NK-92 (cell line): ENCODE results near the gene ZC3HAV1.
A peak's percentile ranks its signal among the peaks of the same experiment; 100 is the strongest.
"Not testable (repeated sequence)": the region's sequence is repeated elsewhere in the genome, so short reads cannot be mapped to it uniquely, and the experiment has no call there.

ENCODE experiments used
- DNase-seq: peaks from one replicate; lab custom pipeline; 2025; ENCODE audit not compliant: unreplicated experiment; lab: John Stamatoyannopoulos, UW

The ZC3HAV1 gene

DNA sequence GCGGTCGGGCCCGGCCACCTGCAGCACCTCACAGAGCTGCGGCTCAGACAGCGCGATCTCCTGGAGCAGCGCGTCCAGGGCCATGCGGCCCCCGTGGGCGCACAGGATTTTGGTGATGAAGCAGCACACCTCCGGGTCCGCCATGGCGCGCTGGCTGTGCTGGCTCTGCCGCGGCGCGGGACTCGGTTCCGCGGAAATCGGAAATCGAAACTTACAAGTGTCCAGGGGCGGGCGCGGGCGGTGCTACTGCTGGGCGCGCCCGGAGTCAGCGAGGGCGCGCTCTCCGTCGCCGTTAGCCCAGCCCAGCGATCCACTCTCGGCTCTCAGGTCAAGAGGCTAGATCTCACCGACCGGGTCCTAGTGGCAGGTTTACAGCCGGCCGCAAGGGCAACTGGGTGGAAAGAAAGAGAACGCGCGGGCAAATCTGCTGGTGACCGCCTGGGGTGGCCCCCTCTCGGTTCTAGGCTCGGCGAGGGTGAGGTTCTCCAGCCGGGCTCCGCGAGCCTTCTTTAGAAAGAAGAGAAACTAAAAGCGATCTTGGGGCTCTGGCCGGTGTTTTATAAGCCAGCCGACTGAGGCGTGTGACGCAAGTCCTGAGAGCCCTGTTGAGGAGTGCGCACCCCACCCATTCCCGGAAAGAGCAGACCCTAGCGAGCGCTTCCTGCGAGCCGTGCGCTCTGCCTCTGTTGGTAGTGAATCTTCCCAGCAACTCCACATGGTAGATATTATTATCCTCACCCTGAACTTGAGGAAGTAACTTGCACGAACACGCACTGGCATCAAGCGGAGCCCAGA lies at the start of gene ZC3HAV1:
Gene ZC3HAV1, minus strand, starts transcription at position 533 of the 795 bp plus-strand sequence. Its CDS starts 389 bp downstream, at position 144.
- DNase-seq, result peak; percentile 58

DNA sequence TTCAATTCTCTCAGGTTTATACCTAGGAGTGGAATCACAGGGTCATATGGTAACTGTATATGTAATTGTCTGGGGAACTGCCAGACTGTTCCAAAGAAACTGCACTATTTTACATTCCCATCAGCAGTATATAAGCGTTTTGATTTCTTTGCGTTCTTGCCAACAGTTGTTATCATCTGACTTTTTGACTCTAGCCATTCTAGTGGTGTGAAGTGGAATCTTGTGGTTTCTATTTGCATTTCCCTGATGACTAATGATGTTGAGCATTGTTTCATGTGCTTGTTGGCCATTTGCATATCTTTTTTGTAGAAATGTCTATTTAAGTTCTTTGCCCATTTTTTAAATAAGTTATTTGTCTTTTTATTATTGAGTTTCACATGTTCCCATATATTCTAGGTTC lies 44.3 kb upstream of the ZC3HAV1 start:
- no peak for DNase-seq

DNA sequence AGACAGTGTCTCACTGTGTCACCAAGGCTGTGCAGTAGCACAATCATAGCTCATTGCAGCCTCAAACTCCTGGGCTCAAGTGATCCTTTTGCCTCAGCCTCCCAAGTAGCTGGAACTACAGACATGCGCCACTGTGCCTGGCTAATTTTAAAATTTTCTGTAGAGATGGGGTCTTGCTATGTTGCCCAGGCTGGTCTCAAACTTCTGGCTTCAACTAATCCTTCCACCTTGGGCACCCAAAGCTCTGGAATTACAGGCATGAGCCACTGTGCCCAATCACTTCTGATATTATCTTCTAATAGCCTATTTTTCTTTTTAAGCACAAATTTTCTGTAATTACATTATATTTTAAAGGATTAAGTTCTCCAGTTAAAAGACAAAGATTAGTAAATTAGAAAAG lies 42.6 kb upstream of the ZC3HAV1 start:
- no peak for DNase-seq

DNA sequence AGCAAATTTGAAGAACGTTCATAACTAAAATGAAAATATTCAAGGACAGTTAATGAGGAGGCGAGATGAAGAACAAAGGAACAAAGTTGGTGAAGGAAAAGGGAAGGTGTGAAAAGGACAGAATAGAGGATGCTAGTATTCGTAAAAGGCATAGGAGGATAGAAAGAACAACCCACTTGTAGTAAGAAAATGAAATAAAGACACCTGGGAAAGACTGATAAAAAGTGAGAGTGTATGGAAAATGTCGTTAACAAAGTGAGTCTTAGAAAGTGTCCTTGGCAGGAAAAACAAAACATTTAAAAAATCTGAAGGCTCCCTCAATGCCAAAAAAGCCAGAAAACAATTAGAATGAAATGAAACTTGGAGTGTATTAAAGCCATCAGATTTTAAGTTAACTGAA lies 29.6 kb upstream of the ZC3HAV1 start:
- no peak for DNase-seq

DNA sequence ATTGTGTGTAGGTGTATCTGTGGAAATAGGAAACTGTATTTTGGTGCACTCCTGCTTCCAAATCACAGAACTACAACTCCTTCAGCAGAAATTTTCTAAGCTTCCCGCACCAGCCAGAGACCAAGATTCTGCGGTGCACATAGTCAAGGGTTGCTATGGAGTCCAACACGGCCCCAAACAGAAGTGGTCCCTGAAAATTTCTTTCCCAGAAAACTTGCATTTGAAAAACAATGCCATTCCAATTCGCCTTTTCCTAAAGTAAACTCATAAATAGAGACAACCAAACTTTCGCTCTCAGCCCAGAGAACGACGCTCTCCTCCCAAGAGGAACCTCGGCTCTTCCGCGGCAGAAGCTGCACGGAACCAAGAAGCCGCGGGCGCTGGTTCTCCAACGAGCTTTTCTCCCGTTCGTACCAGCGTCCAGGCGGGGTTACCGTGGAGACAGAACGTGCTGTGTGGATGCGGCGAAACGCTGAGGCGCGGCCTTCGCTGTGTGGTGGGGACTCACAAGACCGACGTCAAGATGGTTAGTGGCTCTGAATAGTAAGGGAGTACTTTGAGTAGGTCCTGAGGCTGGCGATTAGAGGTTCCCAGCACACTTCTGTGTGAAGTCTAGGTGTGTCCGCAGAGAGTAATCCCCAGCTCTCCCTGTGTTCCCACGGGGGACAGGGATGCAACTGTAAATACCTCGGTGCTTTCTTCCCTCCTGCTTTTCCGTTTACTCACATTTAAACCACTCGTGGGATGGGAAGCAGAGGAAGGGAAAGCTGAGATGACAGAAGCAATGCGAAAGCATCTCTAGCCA lies 24.0 kb upstream of the ZC3HAV1 start:
- DNase-seq, result no peak

DNA sequence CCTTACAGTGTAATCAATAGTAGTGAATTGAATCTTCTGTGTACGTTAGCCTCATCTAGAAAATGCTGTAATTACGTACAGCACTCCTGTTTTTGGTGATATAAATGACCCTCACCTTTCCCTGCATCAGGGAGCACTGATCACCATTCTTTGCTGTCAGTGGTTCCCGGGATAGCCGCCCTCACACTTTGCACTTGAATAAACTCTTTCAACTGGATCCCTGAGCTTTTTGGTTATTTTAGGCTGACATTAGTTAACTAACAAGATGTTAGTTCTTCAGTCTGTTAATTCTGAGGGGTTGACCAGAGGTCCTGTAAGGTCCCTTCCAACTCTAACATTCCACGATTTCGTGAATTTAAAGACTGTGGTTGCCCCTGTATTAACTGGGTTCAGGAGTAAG lies 23.4 kb upstream of the ZC3HAV1 start:
- no peak for DNase-seq

DNA sequence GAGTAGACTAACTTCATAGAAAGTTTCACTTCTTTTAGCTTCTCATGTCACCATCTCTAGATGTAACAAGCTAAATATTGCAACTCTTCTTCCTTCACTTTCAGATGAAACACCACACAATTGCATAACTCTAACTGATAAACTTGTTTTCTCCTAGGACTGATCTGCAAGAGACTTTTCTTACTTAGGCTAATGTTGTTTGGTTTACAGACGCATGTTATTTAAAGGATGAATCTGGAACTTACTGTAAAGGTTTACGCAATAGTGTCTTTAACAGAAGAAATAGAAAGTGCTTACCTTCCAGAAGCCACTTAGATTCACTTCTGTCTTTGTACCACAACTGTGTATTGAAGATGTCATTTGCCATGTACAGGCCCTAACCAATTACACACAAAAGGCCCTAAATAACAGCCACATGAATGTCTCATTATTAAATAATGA lies 22.1 kb upstream of the ZC3HAV1 start:
- no peak for DNase-seq

DNA sequence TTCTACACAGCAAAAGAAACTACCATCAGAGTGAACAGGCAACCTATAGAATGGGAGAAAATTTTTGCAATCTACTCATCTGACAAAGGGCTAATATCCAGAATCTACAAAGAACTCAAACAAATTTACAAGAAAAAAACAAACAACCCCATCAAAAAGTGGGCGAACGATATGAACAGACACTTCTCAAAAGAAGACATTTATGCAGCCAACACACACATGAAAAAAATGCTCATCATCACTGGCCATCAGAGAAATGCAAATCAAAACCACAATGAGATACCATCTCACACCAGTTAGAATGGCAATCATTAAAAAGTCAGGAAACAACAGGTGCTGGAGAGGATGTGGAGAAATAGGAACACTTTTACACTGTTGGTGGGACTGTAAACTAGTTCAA lies 20.3 kb upstream of the ZC3HAV1 start:
- DNase-seq, result not testable (repeated sequence)

DNA sequence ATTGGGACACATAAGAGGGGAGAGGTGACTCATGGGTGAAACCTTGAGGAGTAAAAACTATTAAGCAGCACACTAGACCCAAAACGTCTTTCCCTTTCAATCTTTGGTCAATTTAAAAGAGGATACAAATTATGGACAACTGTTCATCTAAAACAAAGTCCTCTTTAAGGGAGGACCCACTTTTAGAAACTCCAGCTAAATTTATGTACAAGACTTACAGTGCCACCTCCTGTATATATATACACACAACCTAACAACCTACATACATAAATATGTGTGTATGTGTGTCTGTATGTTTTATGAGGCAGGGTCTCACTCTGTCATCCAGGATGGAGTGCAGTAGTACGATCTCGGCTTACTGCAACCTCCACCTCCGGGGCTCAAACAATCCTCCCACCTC lies 18.1 kb upstream of the ZC3HAV1 start:
- no peak for DNase-seq

DNA sequence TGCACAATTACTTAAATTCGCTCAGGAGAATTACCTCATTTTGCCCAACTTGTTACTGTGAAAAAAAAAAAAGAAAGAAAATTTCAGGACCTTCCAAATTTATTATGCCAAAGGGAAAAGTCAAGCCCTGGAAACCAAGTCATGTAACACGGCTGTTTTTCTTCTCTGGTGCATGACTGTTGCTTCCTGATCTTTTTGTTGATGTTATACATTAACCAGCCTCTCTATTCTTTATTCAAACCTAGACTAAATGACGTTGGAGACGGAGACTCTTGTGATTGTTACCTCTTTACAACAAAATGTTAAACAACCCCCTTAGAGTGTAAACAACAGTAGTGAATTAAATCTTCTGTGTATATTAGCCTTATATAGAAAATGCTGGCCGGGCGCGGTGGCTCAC lies 16.1 kb upstream of the ZC3HAV1 start:
- no peak for DNase-seq

DNA sequence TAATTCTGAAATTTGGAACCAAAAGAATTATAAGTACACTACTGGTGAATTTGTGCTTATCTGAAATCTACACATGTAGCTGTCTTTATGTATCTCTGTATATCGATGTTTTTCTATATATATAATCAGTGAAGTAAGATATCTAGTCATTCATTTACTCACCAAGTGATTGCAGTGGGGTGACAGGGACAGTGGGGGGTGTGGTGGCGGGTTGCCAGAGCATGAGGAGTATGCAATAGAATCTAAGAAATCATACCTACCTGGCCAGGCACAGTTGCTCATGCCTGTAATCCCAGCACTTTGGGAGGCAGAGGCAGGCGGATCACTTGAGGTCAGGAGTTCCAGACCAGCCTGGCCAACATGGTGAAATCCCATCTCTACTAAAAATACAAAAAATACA lies 15.5 kb upstream of the ZC3HAV1 start:
- not testable (repeated sequence) for DNase-seq

DNA sequence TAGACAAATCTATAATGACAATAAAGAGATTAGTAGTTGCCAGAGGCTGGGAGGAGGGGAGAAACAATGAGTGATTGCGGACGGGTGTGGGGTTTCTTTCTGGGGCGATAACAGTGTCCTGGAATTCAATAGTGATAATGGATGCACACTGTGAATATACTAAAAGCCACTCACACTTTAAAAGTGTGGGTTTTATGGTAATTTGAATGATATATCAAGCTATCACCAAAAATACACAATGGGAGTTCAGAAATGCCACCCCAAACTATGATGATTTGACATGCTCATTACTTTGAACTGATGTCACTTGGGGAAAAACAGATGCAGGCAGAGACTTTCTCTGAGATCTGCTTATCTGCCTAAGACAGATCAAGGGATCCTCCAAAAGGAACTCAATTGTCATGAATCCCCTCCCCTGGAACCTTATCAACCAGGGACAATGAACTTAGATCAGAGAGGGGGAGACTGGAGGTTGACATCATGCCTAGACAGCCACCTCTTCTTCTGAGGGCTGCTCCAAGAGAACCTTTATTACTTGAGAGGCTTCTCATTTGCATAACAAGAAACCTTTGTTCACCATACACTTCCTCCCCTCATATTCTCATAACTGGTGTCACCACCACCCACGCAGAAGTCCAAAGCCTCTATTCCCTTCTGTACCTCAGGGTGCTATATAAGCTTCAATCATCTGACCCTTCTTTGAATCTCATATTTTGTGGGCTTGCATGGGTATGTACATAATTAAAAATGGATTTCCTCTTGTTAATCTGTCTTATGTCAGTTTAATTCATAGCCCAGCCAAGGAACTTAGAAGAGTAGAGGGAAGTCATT lies 14.8 kb upstream of the ZC3HAV1 start:
- DNase-seq, result no peak

DNA sequence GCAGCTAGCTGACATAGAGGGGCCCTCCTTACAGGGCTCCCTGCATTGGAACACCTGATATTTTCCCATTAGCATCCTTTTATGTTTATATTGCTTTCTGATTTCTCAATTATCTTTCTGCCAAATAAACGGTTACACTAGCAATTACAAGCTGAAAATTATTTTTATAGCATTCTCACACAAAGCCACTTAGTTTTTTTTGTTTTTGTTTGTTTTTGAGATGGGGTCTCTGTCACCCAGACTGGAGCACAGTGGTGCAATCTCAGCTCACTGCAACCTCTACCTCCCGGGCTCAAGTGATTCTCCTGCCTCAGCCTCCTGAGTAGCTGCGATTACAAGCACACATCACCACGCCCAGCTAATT lies 9.9 kb upstream of the ZC3HAV1 start:
- no peak for DNase-seq

DNA sequence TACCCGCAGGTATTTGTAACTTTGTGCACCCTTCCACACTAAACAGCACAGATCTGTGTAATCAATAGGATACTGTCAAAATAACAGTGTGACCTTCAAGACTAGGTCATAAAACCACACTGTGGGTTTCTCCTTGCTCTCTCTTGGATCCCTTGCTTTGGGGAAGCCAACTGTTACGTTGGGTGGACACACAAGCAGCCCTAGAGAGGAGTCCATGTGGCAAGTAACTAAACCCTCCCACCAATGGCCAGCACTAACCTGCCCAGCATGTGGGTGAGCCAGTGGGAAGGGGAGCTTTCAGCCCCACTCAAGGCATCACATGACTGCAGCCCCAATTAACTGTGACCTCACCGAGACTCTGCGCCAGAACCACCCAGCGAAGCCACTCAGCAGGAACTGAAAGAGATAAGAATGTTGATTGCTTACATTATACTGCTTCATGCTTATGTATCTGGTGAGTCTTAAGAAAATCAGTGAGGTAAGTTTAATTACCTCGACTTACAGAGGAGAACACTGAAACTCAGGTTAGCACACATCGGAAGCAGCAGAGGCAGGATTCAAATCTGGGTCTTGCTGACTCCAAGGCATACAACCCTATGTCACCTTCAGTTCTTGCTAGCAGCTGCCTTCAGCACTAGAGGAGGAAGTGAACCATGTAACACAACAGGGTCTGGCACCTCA lies 9.4 kb upstream of the ZC3HAV1 start:
- no peak for DNase-seq

DNA sequence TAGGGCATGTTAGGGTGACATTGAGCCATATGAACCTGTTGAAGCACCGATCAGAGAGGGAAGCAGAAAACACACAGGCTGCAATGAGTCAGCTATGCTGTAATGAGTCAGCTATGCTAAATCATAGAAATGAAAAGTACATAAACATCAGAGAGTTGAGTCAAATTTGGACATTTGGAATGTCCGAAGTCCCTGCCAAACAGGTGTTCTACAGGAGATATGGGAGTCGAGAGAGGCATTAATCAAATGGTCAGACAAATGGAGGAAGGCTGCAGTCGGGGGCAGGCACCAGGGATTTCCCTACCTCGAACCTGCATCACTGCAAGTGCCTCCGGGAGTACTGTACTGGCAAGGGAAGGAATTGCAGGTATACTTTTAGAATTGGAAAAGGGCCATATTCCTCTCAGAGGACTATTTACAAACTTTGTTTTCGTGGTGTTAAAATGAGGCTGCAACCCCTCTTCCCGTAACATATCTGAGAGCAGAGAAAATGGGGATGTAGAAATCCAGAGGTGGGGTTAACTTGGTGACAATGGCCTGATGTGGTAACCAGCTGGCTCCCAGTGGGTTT lies 8.8 kb upstream of the ZC3HAV1 start:
- no peak for DNase-seq

DNA sequence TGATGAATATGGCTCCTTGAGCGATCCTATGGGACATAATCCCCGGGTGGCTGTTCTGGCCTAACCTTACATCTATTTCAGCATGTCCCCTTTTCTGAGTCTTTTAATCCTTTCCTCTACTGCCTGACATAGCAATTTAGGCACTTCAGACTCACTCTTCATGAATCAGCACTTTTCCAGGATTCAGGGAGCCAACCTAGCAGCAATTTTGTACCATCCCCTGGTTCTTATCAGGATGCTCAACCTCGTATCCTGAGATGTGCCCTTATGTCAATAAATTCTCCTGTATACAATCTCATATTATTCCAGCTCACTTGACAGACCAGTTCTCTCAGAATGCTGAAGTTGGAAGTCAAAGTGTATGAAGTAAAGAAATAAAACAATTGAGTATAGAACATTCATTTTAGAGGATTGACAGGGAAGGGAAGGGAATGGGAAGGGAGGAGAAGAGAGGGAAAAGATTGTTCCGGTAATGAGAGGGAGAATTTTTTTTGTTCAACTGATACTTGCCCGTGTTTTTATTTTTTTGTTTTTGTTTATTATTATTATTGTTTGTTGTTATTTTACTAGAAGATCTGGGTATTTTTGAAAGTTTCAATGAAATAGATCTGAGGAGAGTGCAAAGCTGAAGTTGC lies 8.2 kb upstream of the ZC3HAV1 start:
- no peak for DNase-seq

DNA sequence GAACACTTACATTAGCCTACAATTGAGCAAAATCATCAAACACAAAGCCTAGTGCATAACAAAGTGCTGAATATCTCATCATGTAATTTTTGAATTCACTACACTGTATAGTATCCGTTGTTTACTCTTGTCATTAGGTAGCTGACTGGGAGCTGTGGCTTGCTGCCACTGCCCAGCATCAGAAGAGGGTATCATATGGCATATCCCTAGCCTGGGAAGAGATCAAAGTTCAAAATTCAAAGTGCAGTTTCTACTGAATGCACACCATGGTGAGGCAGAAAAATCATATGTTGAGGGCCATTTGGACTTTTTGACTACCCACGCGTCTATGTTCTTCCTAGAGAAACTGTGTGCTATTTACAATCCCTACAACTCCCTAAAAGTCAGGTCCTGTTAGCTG lies 7.5 kb upstream of the ZC3HAV1 start:
- DNase-seq, result no peak

DNA sequence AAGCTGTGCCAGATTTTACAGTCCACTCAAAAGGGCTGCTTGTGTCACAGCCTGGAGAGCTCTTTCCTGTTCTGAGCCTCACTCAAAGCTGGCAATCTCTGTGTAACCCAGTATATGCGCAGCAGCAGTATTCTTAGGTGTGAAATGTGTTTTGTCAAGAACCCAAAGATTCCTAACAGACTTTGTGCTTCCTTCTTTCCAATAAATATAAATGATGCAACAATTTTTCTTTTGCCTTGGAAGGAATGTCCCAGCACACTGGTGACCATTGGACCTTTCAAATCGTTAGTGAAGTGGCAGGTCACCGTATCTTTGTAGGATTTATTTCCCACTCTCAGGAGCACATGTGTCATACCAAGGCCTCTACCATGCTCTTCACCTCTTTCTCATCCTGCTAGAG lies 5.6 kb upstream of the ZC3HAV1 start:
- DNase-seq, result no peak

DNA sequence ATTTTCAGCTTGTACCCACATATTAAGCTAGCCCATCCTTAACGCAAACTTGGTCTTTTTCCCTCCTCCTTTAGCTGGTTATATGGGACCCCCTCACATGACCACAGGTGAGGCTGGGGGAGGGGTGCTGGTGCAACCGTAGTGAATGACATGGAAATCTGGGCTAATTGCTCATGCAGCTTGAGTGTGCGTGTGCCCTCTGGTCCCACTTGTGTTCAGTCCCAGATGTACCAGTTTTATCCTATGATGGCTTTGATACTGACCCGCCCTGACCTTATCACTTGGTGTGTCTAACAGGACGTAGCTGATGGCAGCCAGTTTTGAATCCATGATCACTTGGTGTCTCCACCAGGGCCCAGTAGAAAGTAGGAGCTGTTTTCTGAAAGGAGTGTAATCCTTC lies 5.1 kb upstream of the ZC3HAV1 start:
- no peak for DNase-seq

DNA sequence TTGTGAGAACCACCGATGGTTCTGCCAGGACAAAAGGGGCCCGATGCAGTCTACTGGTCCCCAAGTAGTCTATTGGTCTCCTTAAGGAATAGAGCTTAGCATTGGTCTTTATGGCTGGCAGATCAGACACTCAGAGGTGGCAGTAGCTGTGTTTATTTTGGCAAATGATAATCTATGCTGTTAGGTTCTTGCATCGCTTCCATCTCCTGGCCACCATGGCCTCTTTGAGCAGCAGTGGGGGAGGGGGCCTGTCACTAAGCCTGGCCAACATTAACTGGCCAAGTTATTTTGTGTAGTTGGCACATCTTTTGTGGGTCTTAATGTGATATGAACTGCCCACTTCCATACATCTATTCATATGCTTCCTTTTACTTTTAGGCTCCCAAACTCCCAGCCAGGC lies 4.5 kb upstream of the ZC3HAV1 start:
- DNase-seq, result no peak
